Esophagus squamous epithelium (tissue), 4 donors: ENCODE measurements around the gene TGFBRAP1.

ENCODE experiments used
- CTCF ChIP-seq, 6 experiments: fragments of 450-650 bp in 4 of 6; fragments of 200-600 bp in 2 of 6; sonication (generic) in 2 of 6; IDR thresholded peaks; one replicate each; pipeline ENCODE4 v1.5.1; 2016 to 2019; ENCODE audit warnings: antibody characterized with exemption in 6 of 6, mild to moderate bottlenecking in 4 of 6, moderate library complexity in 4 of 6
- POLR2A ChIP-seq, 4 donors: fragments of 450-650 bp; IDR thresholded peaks; one replicate each; pipeline ENCODE4 v1.6.1; 2017; ENCODE audit warnings: antibody characterized with exemption in 4 of 4, mild to moderate bottlenecking in 4 of 4, moderate library complexity in 3 of 4

- no peak for TF ChIP-seq CTCF (IDR thresholded peaks at IDR 0.05)
- TF ChIP-seq POLR2A (IDR thresholded peaks at IDR 0.05): no peak
Observed at GRCh38 chr2:105288133-105288532, 41.4 kb downstream of the TGFBRAP1 start.
